COR-L47 (cell line): ENCODE data around the gene ADPGK.
"Not testable (repeated sequence)": the region's sequence is repeated elsewhere in the genome, so short reads cannot be mapped to it uniquely, and the experiment has no call there.

Experiments
- DNase-seq: peaks from one replicate; lab custom pipeline; 2025; lab: John Stamatoyannopoulos, UW

ADPGK gene

DNA sequence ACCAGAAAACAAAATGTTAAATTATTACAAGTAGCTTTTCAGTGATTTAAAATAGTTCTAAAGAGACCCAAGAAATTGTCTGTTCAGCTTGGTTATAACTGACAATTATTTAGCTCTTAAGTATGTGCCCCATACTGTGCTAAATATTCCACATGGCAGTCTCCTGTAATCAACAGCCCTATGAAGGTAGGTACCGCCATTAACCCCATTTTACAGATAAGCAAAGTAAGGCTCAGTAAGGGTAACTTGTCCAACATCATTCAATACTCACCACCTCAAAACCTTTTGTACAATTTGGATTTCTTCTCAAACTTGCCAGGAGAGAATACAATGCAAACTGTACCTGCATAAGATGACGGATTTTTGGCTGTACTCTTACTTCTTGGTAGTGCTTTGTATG, 33.9 kb downstream of the ADPGK start:
- DNase-seq: no peak

DNA sequence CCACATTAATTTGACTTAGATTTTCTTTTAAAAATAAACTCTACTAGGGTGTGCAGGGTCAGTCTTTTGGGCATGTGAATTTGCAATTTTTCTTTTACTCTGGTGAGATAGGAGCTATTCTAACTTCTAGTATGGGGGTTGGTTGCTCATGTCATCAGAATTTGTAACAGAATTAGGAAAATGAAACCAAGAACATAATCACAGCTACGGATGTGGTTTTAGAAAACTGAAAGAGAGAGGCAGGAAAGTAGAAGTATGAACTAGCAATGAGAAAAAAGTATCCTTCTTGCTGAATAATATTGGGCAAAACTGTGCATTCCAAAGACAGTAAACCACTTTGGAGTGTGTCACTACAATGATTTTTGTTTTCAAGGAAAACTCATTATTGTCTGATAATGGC, 43.3 kb downstream of the ADPGK start:
- DNase-seq: no peak

DNA sequence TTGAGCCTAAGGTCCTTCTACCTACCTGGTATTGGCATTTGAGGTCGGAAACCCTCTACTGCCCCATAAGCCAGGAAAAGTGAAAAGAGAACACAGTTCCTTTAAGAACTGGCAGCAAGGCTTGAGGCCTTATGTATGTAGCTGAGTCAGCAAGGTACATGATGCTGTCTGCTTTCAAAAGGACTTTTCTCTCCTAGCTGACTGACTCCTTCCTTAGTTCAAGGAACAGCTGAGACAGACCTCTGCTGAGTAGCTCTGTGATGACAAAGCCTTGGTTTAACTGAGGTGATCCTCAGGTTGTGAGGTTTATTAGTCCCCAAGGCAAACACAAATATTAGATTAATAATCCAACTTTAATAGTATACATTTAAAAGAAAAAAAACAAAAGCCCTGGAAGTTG, 45.8 kb downstream of the ADPGK start:
- no peak for DNase-seq

DNA sequence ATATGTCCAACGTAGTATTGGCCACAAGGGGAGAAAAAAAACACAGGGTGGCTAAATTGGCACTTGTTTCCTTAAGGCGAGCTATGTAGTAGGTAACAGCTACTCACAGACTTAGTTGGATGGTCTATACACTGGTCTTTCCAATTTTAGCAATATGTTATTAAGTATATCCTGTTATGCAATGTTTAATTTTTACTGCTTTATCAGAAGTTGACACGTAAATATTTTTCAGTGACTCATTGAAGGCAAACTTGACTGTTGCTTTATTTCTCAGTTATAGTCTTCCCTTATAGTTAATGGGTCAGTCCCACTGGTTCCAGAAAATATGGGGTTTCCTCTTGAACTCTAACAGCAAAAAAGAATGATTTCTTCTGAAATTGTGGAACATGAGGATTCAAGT, 46.5 kb downstream of the ADPGK start:
- no peak for DNase-seq

DNA sequence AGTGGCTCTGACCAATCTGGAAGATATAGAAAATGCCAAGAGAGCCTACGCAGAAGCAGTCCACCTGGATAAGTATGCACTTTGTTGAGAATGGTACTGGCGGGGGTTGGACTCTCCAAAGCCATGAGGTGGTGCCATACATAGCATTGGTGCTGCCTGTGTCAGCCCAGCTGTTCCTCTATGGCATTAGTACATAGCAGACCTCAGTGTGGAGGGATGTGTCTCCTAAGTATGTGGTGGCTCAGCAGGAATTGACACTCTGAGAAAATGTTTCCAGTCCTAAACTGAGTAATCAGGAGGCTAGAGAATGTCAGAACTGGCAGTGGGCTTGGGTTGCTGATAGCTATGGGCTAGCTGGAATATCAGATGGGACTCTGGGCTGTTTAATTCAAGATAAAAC, 48.4 kb downstream of the ADPGK start:
- no peak for DNase-seq

DNA sequence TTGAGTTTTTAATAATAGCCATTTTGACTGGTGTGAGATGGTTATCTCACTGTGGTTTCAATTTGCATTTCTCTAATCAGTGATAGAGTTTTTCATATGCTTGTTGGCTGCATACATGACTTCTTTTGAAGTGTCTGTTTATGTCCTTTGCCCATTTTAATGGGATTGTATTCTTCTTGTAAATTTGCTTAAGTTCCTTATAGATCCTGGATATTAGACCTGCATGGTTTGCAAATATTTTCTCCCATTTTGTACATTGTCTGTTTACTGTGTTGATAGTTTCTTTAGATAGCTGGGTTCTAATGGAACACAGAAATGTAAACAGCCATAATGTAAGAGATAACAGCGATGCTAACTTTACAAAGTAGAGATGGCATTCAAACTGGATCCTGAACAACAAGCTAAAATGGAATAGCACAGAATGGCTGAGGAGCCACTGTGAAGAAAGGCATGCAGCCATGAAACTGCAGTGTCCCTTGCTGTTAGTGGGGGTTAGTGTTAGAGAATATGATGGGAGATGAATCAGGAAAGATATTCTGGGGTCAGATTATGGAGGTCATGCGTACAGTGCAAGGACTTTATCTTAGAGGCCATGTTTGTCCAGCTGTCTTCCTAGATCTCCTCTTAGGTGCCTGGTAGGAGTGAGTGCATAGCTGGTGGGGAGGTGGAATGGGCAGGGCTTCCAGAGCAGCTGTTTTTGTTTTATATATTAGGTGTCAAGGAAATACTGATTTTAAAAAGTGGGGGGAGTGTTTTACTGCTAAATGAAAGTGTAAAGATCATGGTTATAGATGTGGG, 49.4 kb downstream of the ADPGK start:
- DNase-seq: no peak

DNA sequence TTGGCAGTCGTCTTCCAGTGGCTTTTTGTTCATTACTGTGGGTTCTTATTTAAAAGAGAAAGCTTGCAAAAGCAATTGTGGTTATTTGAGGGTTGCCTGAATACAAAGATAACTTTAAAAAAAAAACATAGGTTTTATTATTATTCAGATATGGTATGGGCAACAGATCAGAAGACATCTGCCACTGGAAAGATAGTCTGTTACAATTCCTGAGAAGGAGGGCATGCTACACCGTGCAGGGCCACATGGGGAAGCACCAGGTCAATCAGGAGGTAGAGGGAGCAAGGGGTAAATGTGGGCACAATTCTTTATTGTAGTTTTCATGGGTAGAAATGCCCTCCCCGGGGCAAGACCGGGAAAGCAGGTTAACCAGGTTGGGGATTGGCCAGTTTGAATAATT, 51.0 kb downstream of the ADPGK start:
- DNase-seq: no peak

DNA sequence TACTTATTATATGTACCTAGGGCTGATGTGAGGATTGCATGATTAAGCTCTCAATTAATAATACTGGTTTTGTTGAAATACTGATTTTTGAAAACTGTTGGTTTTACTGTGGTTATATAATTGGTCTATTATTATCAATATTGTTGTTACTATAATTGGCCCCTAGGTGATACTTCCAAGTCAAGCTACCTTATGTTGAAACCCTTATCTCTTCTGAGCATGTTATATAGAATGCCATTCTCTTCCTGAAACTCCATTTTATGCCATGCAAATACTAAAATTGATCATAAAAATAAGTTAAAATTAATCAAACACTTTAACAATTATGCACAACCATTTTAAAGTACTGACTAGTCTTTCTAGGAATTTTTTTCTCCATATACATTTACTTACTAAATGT, 51.5 kb downstream of the ADPGK start:
- DNase-seq: no peak

DNA sequence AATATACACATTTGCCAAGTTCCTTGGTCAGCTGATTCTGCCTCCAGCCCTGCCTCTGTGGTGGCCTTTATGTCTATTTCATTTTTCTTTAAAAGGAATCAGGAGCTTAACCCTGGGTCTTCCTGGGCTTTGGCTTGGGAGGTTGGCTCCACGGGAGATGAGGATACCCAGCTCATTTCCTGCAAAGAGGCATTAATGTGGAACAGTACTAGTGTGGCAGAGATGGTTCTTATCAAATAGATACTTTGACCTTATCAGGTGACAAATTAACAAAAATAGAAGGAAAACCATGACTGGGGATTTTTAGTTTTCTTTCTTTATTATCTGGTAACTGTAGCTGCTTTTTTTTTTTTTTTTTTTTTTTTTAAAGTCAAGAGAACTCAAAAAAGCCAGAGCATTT, 54.7 kb downstream of the ADPGK start:
- no peak for DNase-seq

DNA sequence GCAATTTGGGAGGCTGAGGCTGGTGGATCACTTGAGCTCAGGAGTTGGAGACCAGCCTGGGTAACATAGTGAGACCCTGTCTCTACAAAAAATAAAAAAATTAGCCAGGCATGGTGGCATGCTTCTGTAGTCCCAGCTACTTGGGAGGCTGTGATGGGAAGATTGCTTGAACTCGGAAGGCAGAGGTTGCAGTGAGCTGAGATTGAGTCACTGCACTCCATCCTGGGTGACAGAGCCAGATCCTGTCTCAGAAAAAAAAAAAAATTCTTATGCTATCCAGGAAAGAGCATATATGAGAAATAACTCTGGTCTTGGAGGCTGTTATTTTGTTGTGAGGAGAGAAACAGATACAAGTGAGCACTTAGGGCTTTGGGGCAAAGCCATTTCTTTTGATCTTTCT, 55.3 kb downstream of the ADPGK start:
- DNase-seq: not testable (repeated sequence)

DNA sequence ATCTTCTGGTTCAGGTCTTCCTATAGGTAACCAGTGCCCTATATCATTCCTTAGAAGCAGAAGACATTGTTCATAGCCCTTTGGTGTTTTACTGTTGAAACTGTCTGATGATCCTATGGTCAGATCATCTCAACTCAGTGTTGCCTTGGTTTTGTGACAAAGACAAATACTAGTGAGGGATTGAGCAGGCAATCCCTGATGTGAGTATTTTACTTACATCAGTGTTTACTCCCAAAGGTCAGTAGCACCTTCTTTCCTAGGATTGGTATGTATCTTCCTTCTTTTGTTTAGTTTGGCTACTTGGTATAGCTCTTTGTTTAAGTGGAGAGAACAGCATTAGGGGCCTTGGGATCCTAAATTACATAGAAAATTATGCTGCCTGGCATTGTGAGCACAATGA, 56.4 kb downstream of the ADPGK start:
- DNase-seq: no peak

DNA sequence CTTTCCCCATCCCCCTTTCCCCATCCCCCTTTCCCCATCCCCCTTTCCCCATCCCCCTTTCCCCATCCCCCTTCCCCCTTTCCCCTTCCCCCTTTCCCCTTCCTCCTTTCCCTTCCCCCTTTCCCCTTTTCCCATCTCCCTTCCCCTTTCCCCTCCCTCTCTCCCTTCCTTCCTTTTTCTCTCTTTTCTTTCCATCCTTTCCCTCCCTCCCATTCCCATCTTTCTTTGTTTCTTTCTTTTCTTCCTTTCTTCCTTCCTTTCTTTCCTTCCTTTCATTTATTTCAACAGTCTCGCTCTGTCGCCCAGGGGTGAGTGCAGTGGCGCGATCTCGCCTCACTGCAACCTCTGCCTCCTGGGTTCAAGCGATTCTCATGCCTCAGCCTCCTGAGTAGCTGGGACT, 57.7 kb downstream of the ADPGK start:
- not testable (repeated sequence) for DNase-seq

DNA sequence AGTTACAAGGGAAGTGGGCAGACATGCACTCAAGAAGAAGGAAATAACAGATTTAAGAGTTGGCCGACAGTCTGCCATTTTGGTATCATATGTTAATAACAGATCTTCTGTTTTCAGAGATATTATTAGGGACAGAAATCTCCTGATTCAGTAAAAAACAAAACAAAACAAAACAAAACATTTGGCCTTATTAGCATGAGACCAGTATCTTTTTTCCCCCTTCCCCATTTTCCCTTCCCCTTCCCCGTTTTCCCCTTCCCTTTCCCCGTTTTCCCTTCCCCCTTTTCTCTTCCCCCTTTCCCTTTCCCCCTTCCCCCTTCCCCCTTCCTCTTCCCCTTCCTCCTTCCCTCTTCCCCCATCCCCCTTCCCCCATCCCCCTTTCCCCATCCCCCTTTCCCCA, 58.1 kb downstream of the ADPGK start:
- no peak for DNase-seq

DNA sequence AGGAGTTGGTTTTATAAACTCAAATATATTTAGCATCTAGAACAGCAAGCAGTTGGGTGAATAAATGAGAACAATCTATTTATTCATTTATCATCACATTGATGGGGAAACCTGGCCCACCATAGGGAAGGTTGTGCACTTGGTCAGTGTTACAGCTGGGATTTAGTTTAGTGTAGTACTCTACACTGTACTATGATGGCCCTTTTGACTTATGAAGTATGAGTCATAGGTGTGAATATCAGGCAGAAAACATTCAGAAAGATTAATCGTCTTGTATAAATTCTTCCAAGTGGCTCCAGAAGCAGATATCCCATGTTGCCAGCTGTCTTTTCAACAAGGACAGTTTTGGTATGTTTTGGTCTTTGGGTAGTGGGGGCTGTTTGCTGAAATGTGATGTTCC, 59.5 kb downstream of the ADPGK start:
- no peak for DNase-seq

DNA sequence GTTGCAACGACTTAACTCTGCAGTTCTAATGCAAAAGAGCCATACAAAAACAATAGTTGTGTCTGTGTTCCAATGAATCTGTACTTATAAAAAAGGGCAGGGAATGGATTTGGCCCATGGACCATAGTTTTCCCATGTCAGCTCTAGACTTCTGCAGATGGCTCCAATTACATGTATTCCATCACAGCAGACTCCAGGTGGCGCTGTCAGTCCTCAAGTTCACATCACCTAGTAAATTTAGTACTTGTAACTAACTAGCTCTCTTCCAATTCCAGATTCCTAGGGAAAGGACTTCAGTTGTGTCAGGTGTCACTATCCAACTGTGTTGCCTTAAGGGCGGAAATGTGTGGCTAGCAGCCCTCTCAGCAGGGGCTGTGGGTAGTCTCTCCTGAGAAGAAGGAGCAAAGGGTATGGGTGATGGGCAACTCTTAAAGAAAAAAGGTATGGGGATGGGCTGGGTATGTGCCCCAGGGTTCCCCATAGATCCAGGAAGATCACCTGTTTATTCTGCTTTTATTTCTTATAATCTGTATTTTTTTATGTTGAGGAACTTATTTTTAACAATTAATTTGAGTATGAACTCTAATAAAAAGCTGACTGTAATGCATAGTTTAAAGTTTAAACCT, 61.4 kb downstream of the ADPGK start:
- DNase-seq: peak; percentile 52

DNA sequence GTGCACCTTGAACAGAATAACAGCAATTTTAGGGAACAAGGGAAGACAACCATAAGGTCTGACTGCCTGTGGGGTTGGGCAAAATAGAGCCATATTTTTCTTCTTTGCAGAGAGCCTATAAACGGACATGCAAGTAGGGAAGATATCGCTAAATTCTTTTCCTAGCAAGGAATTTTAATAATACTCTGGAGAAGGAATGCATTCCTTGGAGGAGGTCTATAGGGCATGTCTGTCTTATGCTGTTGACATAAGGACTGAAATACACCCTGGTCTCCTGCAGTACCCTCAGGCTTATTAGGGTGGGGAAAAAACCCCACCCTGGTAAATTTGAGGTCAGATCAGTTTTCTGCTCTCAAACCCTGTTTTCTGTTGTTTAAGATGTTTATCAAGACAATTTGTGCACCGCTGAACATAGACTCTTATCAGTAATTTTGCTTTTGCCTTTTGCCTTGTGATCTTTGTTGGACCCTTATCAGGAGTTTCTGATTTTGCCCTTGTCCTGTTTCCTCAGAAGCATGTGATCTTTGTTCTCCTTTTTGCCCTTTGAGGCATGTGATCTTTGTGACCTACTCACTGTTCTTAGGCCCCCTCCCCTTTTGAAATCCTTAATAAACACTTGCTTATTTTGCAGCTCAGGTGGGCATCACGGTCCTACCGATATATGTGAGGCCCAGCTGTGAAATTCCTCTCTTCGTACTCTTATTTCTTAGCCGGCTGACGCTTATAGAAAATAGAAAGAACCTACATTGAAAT, 74.8 kb downstream of the ADPGK start:
- not testable (repeated sequence) for DNase-seq

DNA sequence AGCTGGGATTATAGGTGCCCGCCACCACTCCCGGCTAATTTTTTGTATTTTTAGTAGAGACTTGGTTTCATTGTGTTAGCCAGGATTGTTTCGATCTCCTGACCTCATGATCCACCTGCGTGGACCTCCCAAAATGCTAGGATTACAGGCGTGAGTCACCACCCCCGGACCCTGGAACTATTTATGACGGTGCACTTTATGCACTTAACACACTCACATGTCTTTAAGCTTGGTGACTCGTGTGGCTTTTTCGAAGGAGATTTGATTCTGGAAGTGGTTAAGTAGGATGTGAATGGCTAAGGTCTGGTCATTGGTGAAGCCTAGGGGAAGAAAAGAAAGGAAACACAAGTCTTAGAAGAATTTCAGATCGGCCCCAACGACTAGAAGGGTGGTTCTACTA, 77.3 kb downstream of the ADPGK start:
- DNase-seq: no peak
